ENCODE data around the gene RNF7.

DNA sequence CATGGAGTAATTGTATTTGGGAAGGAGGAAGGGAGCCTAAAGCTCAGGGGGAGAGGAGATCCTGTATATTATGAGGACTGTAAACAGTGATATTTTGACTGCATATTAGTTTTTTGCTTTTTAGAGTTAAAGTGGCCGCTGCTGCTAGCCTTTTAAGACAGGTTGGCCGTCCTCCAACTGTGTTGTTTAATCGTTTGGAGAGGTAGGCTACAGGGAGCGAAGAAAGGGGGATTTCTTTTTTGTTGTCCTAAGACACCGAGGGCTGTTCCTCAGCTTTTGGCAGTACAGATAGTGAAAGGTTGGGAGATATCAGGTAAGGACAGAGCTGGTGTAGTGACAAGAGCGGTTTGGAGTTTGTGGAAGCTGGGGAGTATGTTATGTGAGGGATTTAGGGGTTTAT is 38.2 kb upstream of the RNF7 start:
- TF ChIP-seq, protein P1, sequence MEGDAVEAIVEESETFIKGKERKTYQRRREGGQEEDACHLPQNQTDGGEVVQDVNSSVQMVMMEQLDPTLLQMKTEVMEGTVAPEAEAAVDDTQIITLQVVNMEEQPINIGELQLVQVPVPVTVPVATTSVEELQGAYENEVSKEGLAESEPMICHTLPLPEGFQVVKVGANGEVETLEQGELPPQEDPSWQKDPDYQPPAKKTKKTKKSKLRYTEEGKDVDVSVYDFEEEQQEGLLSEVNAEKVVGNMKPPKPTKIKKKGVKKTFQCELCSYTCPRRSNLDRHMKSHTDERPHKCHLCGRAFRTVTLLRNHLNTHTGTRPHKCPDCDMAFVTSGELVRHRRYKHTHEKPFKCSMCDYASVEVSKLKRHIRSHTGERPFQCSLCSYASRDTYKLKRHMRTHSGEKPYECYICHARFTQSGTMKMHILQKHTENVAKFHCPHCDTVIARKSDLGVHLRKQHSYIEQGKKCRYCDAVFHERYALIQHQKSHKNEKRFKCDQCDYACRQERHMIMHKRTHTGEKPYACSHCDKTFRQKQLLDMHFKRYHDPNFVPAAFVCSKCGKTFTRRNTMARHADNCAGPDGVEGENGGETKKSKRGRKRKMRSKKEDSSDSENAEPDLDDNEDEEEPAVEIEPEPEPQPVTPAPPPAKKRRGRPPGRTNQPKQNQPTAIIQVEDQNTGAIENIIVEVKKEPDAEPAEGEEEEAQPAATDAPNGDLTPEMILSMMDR (IDR thresholded peaks at IDR 0.05; ENCODE audit: low read length) = no peak
- TF ChIP-seq EZH2 (IDR thresholded peaks at IDR 0.05; ENCODE audit: borderline replicate concordance, low read length) = no peak

Data from OCI-LY1 (cell line).